Measurements from ENCODE around the gene SLC2A4.

- TF ChIP-seq POLR2A (IDR thresholded peaks at IDR 0.05; ENCODE audit: low read length) = no peak
- TF ChIP-seq GATA1 (IDR thresholded peaks at IDR 0.05; ENCODE audit: low read depth, low read length) = no peak
Observed at GRCh38 chr17:7317161-7317803, 35.8 kb downstream of the SLC2A4 start.

Measured in erythroblast (primary cell).